ENCODE results near the gene CLEC4M. TPM values are rescaled to one million over a fixed set of nuclear protein-coding genes. Genes with fewer than 3 reads are reported as not detected.

Gene CLEC4M
- total and polyA plus RNA-seq, 9 donors = 0.65 to 19.8 (median 3.6) TPM

GRCh38 chr19:7737215-7737614 is 25.8 kb upstream of the CLEC4M start:
- no peak overlapping the region for H3K27ac ChIP-seq
- intact Hi-C loops (cut with DNase I) = no loop called here
- H3K9me3 ChIP-seq = no peaks in the 10 kb centered on the region
- 83 to 87% (median 87%) methylated on average over 11 of the region's 11 CpGs for WGBS, 3 donors
- no peak for DNase-seq
- no peak overlapping the region for H3K4me3 ChIP-seq
- no peaks in the 10 kb centered on the region for H3K27me3 ChIP-seq
- H3K36me3 ChIP-seq = no peaks in the 10 kb centered on the region
- TF ChIP-seq EP300 (IDR thresholded peaks at IDR 0.05) (no peak), POLR2A (IDR thresholded peaks at IDR 0.05) (no peak), CTCF (IDR thresholded peaks at IDR 0.05) (no peak)
- no peaks in the 10 kb centered on the region for H3K4me1 ChIP-seq (ENCODE audit: insufficient read depth)

GRCh38 chr19:7738023-7738422 is 25.0 kb upstream of the CLEC4M start:
- H3K4me1 ChIP-seq (ENCODE audit: insufficient read depth) = no peaks in the 10 kb centered on the region

GRCh38 chr19:7739211-7739755 is 23.8 kb upstream of the CLEC4M start:
- Histone ChIP-seq H3K27ac (no peak overlapping the region), H3K9me3 (no peaks in the 10 kb centered on the region), H3K4me1 (ENCODE audit: insufficient read depth) (no peaks in the 10 kb centered on the region), H3K4me3 (no peak overlapping the region), H3K36me3 (no peaks in the 10 kb centered on the region), H3K27me3 (no peaks in the 10 kb centered on the region)
- DNase-seq = no peak
- intact Hi-C loops (cut with DNase I) = no loop called here
- TF ChIP-seq EP300 (IDR thresholded peaks at IDR 0.05) (no peak), POLR2A (IDR thresholded peaks at IDR 0.05) (no peak), CTCF (IDR thresholded peaks at IDR 0.05) (no peak)
- WGBS, 3 donors = 1 to 10% (median 4%) methylated on average over 2 of the region's 2 CpGs

More at GRCh38 chr19:7738023-7738422, 25.0 kb upstream of the CLEC4M start:
- H3K9me3 ChIP-seq = no peaks in the 10 kb centered on the region
- H3K36me3 ChIP-seq = no peaks in the 10 kb centered on the region
- WGBS, 3 donors = 78 to 89% (median 86%) methylated on average over 7 of the region's 7 CpGs
- no peak for DNase-seq
- intact Hi-C loops (cut with DNase I) = no loop called here
- TF ChIP-seq CTCF (IDR thresholded peaks at IDR 0.05) = no peak
- no peak for TF ChIP-seq EP300 (IDR thresholded peaks at IDR 0.05)
- no peak for TF ChIP-seq POLR2A (IDR thresholded peaks at IDR 0.05)
- H3K27ac ChIP-seq = no peak overlapping the region
- H3K4me3 ChIP-seq = no peak overlapping the region
- no peaks in the 10 kb centered on the region for H3K27me3 ChIP-seq

- TF ChIP-seq EP300 (IDR thresholded peaks at IDR 0.05) (no peak), CTCF (IDR thresholded peaks at IDR 0.05) (no peak), POLR2A (IDR thresholded peaks at IDR 0.05) (no peak)
- H3K4me1 ChIP-seq (ENCODE audit: insufficient read depth) = no peaks in the 10 kb centered on the region
- no peak for DNase-seq
- WGBS, 3 donors = 74 to 78% (median 76%) methylated on average over 19 of the region's 19 CpGs
- no peaks in the 10 kb centered on the region for H3K27me3 ChIP-seq
- no peak overlapping the region for H3K27ac ChIP-seq
- no peaks in the 10 kb centered on the region for H3K36me3 ChIP-seq
- H3K4me3 ChIP-seq = no peak overlapping the region
- H3K9me3 ChIP-seq = no peaks in the 10 kb centered on the region
- intact Hi-C loops (cut with DNase I) = no loop called here
Observed at GRCh38 chr19:7739801-7740681, 23.0 kb upstream of the CLEC4M start.

Measured in ovary (tissue), 9 donors.